Bone marrow (tissue), 2 donors: ENCODE measurements around the gene TBC1D5.
A peak's percentile ranks its signal among the peaks of the same experiment; 100 is the strongest.
"Not testable (repeated sequence)": the region's sequence is repeated elsewhere in the genome, so short reads cannot be mapped to it uniquely, and the experiment has no call there.

ENCODE experiments used
- DNase-seq, 2 donors: peaks; one replicate each; lab custom pipeline; 2025; lab: John Stamatoyannopoulos, UW

TBC1D5 gene

DNA sequence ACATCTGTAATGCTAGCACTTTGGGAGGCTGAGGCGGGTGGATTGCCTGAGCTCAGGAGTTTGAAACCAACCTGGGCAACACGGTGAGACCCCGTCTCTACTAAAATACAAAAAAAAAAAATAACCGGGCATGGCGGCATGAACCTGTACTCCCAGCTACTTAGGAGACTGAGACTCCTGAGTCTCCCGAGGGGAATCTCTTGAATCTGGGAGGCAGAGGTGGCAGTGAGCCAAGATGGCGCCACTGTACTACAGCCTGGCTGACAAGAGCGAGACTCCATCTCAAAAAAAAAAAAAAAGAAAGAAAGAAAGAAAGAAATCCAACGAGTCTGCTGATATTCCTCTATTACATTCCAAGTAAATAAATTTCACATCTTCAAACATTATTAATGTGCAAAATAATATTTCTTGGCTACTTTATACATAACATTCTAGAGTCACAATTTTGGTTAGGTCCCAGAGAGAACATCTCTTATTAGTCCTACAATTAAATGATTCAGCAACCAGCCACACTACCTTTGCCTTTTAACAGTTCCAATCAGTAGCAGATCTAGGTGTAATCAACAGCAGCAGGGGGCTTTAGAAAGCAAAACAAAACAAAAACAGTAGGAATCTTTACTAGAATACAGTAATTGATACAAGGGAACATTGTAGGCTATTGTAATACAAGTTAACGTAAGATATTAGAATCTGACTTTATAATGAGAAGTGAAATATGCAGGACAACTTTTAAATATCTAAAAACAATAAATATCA is 195.8 kb downstream of the TBC1D5 start:
- DNase-seq, result no peak

GRCh38 chr3:17544632-17545031 is 197.8 kb downstream of the TBC1D5 start:
- no peak for DNase-seq

DNA sequence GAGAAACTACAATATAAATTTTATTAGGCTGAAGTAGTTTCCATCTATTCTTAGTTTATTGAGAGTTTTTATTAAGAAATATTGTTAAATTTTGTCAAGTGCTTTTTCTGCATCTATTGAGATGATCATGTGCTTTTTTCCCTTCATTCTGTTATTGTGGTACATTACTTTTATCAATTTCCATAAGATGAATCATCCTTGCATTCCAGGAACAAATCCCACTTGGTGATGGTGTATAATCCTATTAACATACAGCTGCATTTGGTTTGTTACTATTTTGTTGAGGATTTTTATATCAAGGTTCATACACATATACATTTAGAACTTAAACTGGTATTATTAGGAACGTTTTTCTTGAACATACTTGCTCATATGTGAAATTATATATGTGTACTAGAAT is 199.8 kb downstream of the TBC1D5 start:
- DNase-seq, result no peak

GRCh38 chr3:17539436-17539835 is 203.0 kb downstream of the TBC1D5 start:
- DNase-seq, result no peak

DNA sequence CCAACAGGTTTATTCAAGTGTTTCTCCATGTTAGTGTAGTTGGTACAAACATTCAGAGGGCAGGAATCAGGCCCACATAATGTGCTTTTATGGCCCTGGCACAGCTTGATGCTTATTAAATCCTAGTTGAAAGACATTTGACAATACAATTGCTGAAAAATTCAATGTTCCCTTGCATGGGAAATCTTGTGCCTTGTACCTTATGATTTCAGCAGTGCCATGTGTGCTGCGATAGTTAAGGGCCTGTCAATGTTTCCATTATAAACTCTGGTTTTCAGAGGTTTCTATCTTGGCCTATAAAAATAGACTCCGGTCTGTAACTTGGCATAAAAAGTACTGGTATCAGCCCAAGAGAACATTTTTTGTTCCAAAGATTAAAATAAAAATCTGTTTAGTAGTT is 207.2 kb downstream of the TBC1D5 start:
- DNase-seq, result no peak

DNA sequence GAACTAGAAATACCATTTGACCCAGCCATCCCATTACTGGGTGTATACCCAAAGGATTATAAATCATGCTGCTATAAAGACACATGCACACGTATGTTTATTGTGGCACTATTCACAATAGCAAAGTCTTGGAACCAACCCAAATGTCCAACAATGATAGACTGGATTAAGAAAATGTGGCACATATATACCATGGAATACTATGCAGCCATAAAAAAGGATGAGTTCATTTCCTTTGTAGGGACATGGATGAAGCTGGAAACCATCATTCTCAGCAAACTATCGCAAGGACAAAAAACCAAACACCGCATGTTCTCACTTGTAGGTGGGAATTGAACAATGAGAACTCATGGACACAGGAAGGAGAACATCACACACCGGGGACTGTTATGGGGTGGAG is 210.0 kb downstream of the TBC1D5 start:
- not testable (repeated sequence) for DNase-seq

DNA sequence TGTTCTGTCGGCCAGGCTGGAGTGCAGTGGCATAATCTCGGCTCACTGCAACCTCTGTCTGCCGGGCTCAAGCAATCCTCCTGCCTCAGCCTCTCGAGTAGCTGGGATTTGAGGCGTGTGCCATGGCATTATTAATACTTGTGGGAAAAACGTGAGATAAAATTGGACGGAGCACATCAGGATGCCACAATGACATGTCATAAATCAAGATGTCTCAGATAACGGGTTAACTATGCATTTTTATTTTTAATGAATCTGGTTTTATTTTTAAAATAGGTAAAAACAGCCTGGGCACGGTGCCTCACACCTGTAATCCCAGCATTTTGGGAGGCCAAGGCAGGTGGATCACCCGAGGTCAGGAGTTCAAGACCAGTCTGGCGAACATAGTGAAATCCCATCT is 212.8 kb downstream of the TBC1D5 start:
- DNase-seq, result no peak

- DNase-seq, result no peak
Observed at GRCh38 chr3:17518189-17519059, 224.0 kb downstream of the TBC1D5 start.

GRCh38 chr3:17515445-17516234 is 226.8 kb downstream of the TBC1D5 start:
- no peak for DNase-seq

- no peak for DNase-seq
Observed at GRCh38 chr3:17514597-17514996, 227.8 kb downstream of the TBC1D5 start.

DNA sequence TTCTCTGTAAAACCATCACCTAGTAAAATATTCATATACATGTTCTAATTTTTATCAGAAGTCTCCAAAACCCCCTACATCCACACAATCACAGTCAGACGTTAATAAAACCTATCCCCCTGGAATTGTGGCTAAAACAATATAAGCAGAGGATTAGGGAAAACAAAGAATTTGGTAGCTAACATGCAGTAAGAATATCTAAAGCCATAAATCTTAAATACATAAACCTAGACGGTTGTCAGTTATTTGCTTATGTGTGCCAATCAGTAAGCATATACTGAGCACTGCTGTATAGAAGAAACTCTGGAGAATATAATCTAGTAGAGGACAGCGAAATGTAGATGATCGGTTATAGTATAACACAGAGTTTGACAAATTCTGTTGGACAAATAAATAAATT is 232.2 kb downstream of the TBC1D5 start:
- DNase-seq, result no peak

GRCh38 chr3:17508180-17508752 is 234.2 kb downstream of the TBC1D5 start:
- no peak for DNase-seq

DNA sequence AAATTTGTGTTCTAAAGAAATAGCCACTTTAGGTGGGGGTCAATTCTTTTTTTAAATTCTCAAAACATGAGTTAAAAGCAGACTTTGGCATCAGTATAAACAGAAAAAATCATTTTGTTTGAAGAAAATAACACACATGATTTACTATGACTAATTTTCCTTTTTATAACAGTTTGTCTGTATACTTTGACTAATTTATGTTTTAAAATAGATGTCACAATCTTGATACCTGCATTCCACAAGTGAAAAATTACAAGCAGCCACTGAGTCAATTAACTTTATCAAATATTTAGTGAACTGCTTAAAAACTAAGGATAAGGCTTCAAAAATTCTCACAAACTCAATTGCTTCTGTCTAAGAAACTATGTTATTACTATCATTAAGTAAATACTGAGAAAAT is 235.0 kb downstream of the TBC1D5 start:
- no peak for DNase-seq

- no peak for DNase-seq
Observed at GRCh38 chr3:17505856-17506255, 236.6 kb downstream of the TBC1D5 start.

DNA sequence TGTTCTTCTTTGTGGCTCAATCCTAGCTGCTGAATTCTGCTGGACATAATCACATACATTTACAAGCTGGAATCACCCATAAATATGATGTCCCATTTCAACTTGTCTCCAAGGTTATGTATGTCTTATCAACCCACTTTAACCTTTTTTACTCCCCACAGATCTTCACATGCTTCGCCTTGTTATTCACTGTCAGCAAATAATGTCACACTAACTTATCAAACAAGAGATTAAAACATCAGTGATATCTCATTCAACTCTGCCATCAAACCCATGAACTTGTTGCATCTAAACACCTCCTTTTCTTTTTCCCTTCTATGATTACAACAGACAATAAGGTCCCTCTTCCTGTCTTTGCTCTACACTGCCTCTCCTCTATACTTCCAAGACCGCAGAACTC is 240.7 kb downstream of the TBC1D5 start:
- no peak for DNase-seq

- DNase-seq, result peak in 1 of 2 donors; percentile 55
Observed at GRCh38 chr3:17500618-17501017, 241.8 kb downstream of the TBC1D5 start.

DNA sequence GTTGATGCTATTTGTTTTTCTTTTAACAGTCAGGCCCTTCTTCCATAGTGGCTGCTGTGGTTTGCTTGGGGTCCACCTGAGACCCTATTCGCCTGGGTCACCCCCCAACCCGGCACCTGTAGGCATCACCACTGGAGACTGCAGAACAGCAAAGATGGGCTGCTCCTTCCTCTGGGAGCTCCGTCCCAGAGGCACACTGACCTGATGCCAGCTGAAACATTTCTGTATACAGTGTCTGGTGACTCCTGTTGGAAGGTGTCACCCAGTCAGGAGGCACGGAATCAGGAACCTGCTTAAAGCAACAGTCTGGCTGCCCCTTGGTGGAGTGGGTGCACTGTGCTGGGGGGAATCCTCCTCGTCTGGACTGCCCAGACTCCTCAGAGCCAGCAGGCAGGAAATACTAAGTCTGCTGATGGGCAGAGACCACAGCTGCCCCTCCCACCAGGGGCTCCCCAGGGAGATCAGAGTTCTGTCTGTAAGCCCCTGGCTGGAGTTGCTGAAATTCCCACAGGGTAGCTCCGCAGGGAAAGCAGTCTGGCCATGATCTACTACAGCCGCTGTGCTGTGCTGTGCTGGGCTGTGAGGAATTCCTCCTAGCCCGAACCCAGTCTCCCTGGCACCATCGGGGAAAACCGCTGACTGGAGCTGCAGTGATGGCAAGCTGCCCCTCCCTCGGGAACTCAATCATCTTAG is 248.2 kb downstream of the TBC1D5 start:
- DNase-seq, result no peak

DNA sequence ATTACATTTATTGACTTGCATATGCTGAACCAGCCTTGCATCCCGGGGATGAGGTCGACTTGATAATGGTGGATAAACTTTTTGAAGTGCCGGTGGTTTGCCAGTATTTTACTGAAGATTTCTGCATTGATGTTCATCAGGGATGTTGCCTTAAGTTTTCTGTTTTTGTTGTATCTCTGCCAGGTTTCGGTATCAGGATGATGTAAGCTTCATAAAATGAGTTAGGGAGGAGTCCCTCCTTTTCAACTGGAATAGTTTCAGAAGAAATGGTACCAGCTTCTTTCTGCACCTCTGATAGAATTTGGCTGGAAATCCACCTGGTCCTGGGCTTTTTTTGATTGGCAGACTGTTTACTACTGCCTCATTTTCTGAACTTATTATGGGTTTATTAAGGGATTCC is 250.8 kb downstream of the TBC1D5 start:
- DNase-seq, result no peak

GRCh38 chr3:17491190-17491589 is 251.2 kb downstream of the TBC1D5 start:
- not testable (repeated sequence) for DNase-seq

- no peak for DNase-seq
Observed at GRCh38 chr3:17489139-17489538, 253.3 kb downstream of the TBC1D5 start.

GRCh38 chr3:17481116-17481515 is 261.3 kb downstream of the TBC1D5 start:
- DNase-seq, result no peak
